HCT116 (cell line): ENCODE data around the gene CRIP2. TPM values are rescaled to one million over a fixed set of nuclear protein-coding genes. Genes with fewer than 3 reads are reported as not detected.

Experiments used
- ATAC-seq: fragments of 200-7000 bp; cut with Tn5 transposase; 2 replicates; pipeline ENCODE4 v1.9.1; 2020; ENCODE audit warnings: mild to moderate bottlenecking, moderate library complexity
- BruUV-seq: library from RNA; stranded (reverse); fragments of 400-500 nt; replicated peaks from 2 replicates; lab custom pipeline; 2021; lab: Mats Ljungman, UMichigan
- CTCF ChIA-PET: fragments of 300-600 bp; sonication (Branson Sonifier 250); formaldehyde crosslinking; loops from one replicate; lab custom pipeline; 2021; ENCODE audit warnings: antibody characterized with exemption; lab: Charles Lee
- POLR2A ChIA-PET: fragments of 300-600, 350-600 bp; sonication (Branson Sonifier 250); formaldehyde crosslinking; loops from one replicate; lab custom pipeline; 2021; ENCODE audit warnings: antibody characterized with exemption; lab: Charles Lee
- RAD21 ChIA-PET, 2 experiments: fragments of 300-600 bp; sonication (Branson Sonifier 250); formaldehyde crosslinking; loops; one replicate each; lab custom pipeline; 2023; ENCODE audit warnings: low total read pairs in 2 of 2; ENCODE audit not compliant: uncharacterized antibody in 2 of 2, unreplicated experiment in 2 of 2, low non-redundant PET in 1 of 2; lab: Charles Lee
- DNase-seq: peaks from one replicate; pipeline ENCODE4 v3.0.0-alpha.2; 2010; ENCODE audit warnings: low read depth, low spot score
- H2AFZ ChIP-seq: fragments of 200-600 bp; shearing (Covaris generic), sonication (generic); 2 replicates; pipeline ENCODE4 v1.6.1; 2017; ENCODE audit warnings: low read depth, mixed run types, mixed read lengths, antibody characterized with exemption, low read length; ENCODE audit not compliant: poor library complexity, severe bottlenecking
- H3K27ac ChIP-seq: 2 replicates; pipeline ENCODE4 v1.5.1; 2012; ENCODE audit warnings: low read depth, low read length
- H3K27me3 ChIP-seq: fragments of 200-600 bp; sonication (generic); 2 replicates; pipeline ENCODE4 v1.6.1; 2016; ENCODE audit warnings: mixed run types, low read length, mixed read lengths; ENCODE audit not compliant: insufficient read depth
- H3K36me3 ChIP-seq, 2 experiments: fragments of 200-500 bp in 1 of 2; fragments of 200-600 bp in 1 of 2; sonication (Bioruptor generic) in 1 of 2; sonication (generic) in 1 of 2; 2 replicates each; pipeline versions ENCODE4 v1.5.1 to v1.6.1; 2014 to 2016; ENCODE audit warnings: low read length in 2 of 2, inconsistent platforms in 1 of 2, mixed read lengths in 1 of 2, mixed run types in 1 of 2; ENCODE audit not compliant: insufficient read depth in 2 of 2, control insufficient read depth in 1 of 2
- H3K4me1 ChIP-seq, 2 experiments: fragments of 200-600 bp in 1 of 2; sonication (generic) in 1 of 2; 2 replicates each; pipeline versions ENCODE4 v1.5.1 to v1.6.1; 2012 to 2017; ENCODE audit warnings: low read length in 2 of 2, inconsistent platforms in 1 of 2, mild to moderate bottlenecking in 1 of 2, mixed read lengths in 1 of 2, mixed run types in 1 of 2, moderate library complexity in 1 of 2; ENCODE audit not compliant: insufficient read depth in 2 of 2, control insufficient read depth in 1 of 2
- H3K4me2 ChIP-seq: fragments of 200-600 bp; sonication (generic); 2 replicates; pipeline ENCODE4 v1.6.1; 2017; ENCODE audit warnings: mixed run types, low read length, mixed read lengths
- H3K4me3 ChIP-seq, 2 experiments: fragments of 200-600 bp in 1 of 2; sonication (generic) in 1 of 2; replicated peaks in 1 of 2; 2 replicates each; pipeline ENCODE4 v1.5.1; 2011 to 2016; ENCODE audit warnings: low read length in 2 of 2, control low read depth in 1 of 2, low read depth in 1 of 2, mild to moderate bottlenecking in 1 of 2, mixed read lengths in 1 of 2, mixed run types in 1 of 2
- H3K79me2 ChIP-seq: fragments of 200-600 bp; sonication (generic); 2 replicates; pipeline ENCODE4 v1.6.1; 2017; ENCODE audit warnings: mild to moderate bottlenecking, mixed run types, low read length, moderate library complexity, mixed read lengths; ENCODE audit not compliant: insufficient read depth
- H3K9ac ChIP-seq: fragments of 200-600 bp; sonication (generic); 2 replicates; pipeline ENCODE4 v1.6.1; 2016; ENCODE audit warnings: low read length, mixed read lengths
- H3K9me2 ChIP-seq: fragments of 200-600 bp; sonication (generic), shearing (Covaris generic); 2 replicates; pipeline ENCODE4 v1.6.1; 2017; ENCODE audit warnings: mixed run types, mild to moderate bottlenecking, moderate library complexity; ENCODE audit not compliant: insufficient read depth
- H3K9me3 ChIP-seq, 2 experiments: fragments of 200-500 bp in 1 of 2; fragments of 200-600 bp in 1 of 2; sonication (Bioruptor generic) in 1 of 2; sonication (generic) in 1 of 2; 2 replicates each; pipeline ENCODE4 v1.6.1; 2014 to 2017; ENCODE audit warnings: low read length in 2 of 2, mixed read lengths in 2 of 2, inconsistent platforms in 1 of 2, low read depth in 1 of 2, mild to moderate bottlenecking in 1 of 2, mixed run types in 1 of 2, moderate library complexity in 1 of 2; ENCODE audit not compliant: control insufficient read depth in 1 of 2, insufficient read depth in 1 of 2
- H4K20me1 ChIP-seq: fragments of 200-600 bp; sonication (generic), shearing (Covaris generic); 2 replicates; pipeline ENCODE4 v1.6.1; 2017; ENCODE audit warnings: mixed run types, mild to moderate bottlenecking, moderate library complexity; ENCODE audit not compliant: insufficient read depth
- EGR1 ChIP-seq: IDR thresholded peaks from 2 replicates; pipeline ENCODE4 v1.6.1; 2012; ENCODE audit warnings: low read depth
- EZH2 ChIP-seq: fragments of 200-600 bp; sonication (generic); IDR thresholded peaks from 2 replicates; pipeline ENCODE4 v1.6.1; 2017; ENCODE audit warnings: antibody characterized with exemption, mixed run types
- EZH2phosphoT487 ChIP-seq: fragments of 200-600 bp; IDR thresholded peaks from 2 replicates; pipeline ENCODE4 v1.6.1; 2018; ENCODE audit warnings: antibody characterized with exemption, borderline replicate concordance
- FOSL1 ChIP-seq: IDR thresholded peaks from 2 replicates; pipeline ENCODE4 v1.6.1; 2012; ENCODE audit warnings: low read depth
- JUND ChIP-seq: IDR thresholded peaks from 2 replicates; pipeline ENCODE4 v1.6.1; 2012
- TCF7L2 ChIP-seq: IDR thresholded peaks from 2 replicates; pipeline ENCODE4 v1.7.0; 2011; ENCODE audit warnings: borderline replicate concordance, inconsistent platforms; ENCODE audit not compliant: insufficient read depth, insufficient read length; ENCODE audit errors: extremely low read depth
- ZFX ChIP-seq: fragments of 450-650 bp; IDR thresholded peaks from 2 replicates; pipeline ENCODE4 v1.6.1; 2017
- intact Hi-C: fragments of 100-400 bp; cut with micrococcal nuclease; formaldehyde crosslinking; loops from 2 replicates; pipeline ENCODE4 v1.10.0; 2022
- total RNA-seq: library from RNA; stranded (reverse); gene quantifications from one replicate; pipeline ENCODE4 v1.2.1, GENCODE V29; 2021; ENCODE audit not compliant: unreplicated experiment
- TF ChIP-seq, protein P1 (sequence below): IDR thresholded peaks from 2 replicates; pipeline ENCODE4 v1.6.1; 2011; ENCODE audit warnings: mild to moderate bottlenecking, low read length, moderate library complexity; ENCODE audit not compliant: insufficient replicate concordance; ENCODE audit errors: extremely low read depth

CRIP2 gene
- total RNA-seq, 1 experiment from 2014 or later: 31.1 TPM

DNA sequence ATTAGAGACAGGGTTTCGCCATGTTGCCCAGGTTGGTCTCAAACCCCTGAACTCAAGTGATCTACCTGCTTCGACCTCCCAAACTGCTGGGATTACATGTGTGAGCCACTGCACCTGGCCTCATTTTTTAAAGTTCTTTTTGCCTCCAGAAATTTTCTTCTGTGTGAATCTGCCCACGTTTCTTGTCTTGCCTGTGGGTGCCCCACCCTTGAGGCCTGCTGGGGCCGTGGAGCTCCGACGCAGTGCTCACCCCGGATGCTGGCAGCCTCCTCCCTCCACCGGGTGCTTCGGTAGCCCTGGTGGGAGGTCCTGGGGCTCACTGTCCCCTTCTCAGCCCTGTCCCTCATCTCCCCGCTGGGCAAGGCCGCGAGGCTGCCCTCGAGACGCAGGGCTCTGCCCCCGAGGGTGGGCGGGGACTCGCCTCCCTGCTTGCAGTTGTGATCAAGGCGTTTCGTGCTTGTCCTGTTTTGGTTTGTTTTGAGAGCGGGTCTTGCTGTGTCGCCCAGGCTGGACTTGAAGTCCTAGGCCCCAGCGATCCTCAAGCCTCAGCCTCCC, 19.5 kb upstream of the CRIP2 start:
- intact Hi-C loops: no loop called here
- ATAC-seq (no peak), DNase-seq (no peak)
- H4K20me1 ChIP-seq: no peaks in the 10 kb centered on the region
- H3K27me3 ChIP-seq: no peaks in the 10 kb centered on the region
- H3K4me1 ChIP-seq: no peaks in the 10 kb centered on the region
- H3K27ac ChIP-seq: no peak overlapping the region; the same call in 1 of the 2 replicates
- no peak overlapping the region for H3K9ac ChIP-seq
- ChIA-PET RAD21 (no interaction called here), CTCF (no interaction called here), POLR2A (no interaction called here)
- no peak overlapping the region for H2AFZ ChIP-seq
- peaks cover 11 to 15% of the 10 kb centered on the region in 2 experiments; a peak in 3 of 4 replicates for H3K36me3 ChIP-seq
- H3K4me3 ChIP-seq: no peak overlapping the region
- no peak overlapping the region for H3K4me2 ChIP-seq
- no peaks in the 10 kb centered on the region for H3K9me3 ChIP-seq
- no peaks in the 10 kb centered on the region for H3K79me2 ChIP-seq
- H3K9me2 ChIP-seq: no peaks in the 10 kb centered on the region
- TF ChIP-seq EZH2 (no peak), ZFX (no peak), FOSL1 (no peak), TCF7L2 (no peak), EZH2phosphoT487 (no peak), EGR1 (no peak), JUND (no peak)
- TF ChIP-seq, protein P1, sequence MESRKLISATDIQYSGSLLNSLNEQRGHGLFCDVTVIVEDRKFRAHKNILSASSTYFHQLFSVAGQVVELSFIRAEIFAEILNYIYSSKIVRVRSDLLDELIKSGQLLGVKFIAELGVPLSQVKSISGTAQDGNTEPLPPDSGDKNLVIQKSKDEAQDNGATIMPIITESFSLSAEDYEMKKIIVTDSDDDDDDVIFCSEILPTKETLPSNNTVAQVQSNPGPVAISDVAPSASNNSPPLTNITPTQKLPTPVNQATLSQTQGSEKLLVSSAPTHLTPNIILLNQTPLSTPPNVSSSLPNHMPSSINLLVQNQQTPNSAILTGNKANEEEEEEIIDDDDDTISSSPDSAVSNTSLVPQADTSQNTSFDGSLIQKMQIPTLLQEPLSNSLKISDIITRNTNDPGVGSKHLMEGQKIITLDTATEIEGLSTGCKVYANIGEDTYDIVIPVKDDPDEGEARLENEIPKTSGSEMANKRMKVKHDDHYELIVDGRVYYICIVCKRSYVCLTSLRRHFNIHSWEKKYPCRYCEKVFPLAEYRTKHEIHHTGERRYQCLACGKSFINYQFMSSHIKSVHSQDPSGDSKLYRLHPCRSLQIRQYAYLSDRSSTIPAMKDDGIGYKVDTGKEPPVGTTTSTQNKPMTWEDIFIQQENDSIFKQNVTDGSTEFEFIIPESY: no peak
- BruUV-seq: no TSS peak
